GM21717 (cell line): Measurements from ENCODE around the gene KLHL29.

Source experiments
- ATAC-seq: cut with Tn5 transposase; IDR thresholded peaks from one replicate; pipeline ENCODE4 v1.9.1; 2021; ENCODE audit warnings: mild to moderate bottlenecking, moderate library complexity; ENCODE audit not compliant: unreplicated experiment

KLHL29 gene

GRCh38 chr2:23601301-23601965 lies 216.5 kb downstream of the KLHL29 start:
- ATAC-seq: no peak

GRCh38 chr2:23602116-23602515 lies 217.1 kb downstream of the KLHL29 start:
- ATAC-seq: no peak

- no peak for ATAC-seq
These were observed 218.2 kb downstream of the KLHL29 start for GRCh38 chr2:23603156-23603555.

- no peak for ATAC-seq
These were observed 218.6 kb downstream of the KLHL29 start for GRCh38 chr2:23603581-23603980.

- no peak for ATAC-seq
These were observed 219.8 kb downstream of the KLHL29 start for GRCh38 chr2:23604731-23605130.

- ATAC-seq: no peak
These were observed 220.3 kb downstream of the KLHL29 start for GRCh38 chr2:23605236-23605635.

GRCh38 chr2:23606196-23606595 lies 221.2 kb downstream of the KLHL29 start:
- no peak for ATAC-seq

- no peak for ATAC-seq
These were observed 222.0 kb downstream of the KLHL29 start for GRCh38 chr2:23606968-23607367.

GRCh38 chr2:23607925-23608324 lies 222.9 kb downstream of the KLHL29 start:
- ATAC-seq: no peak

- no peak for ATAC-seq
These were observed 224.3 kb downstream of the KLHL29 start for GRCh38 chr2:23609254-23609653.

- ATAC-seq: no peak
These were observed 226.9 kb downstream of the KLHL29 start for GRCh38 chr2:23611839-23612238.

- ATAC-seq: no peak
These were observed 229.7 kb downstream of the KLHL29 start for GRCh38 chr2:23614701-23615100.

- no peak for ATAC-seq
These were observed 230.4 kb downstream of the KLHL29 start for GRCh38 chr2:23615216-23616020.

GRCh38 chr2:23616630-23617029 lies 231.7 kb downstream of the KLHL29 start:
- ATAC-seq: no peak

- ATAC-seq: no peak
These were observed 232.3 kb downstream of the KLHL29 start for GRCh38 chr2:23617167-23617810.

GRCh38 chr2:23617811-23618215 lies 232.8 kb downstream of the KLHL29 start:
- no peak for ATAC-seq

GRCh38 chr2:23618265-23618664 lies 233.3 kb downstream of the KLHL29 start:
- ATAC-seq: no peak

- no peak for ATAC-seq
These were observed 234.0 kb downstream of the KLHL29 start for GRCh38 chr2:23618794-23619530.

GRCh38 chr2:23619941-23620340 lies 235.0 kb downstream of the KLHL29 start:
- no peak for ATAC-seq

GRCh38 chr2:23620841-23621341 lies 235.9 kb downstream of the KLHL29 start:
- no peak for ATAC-seq

- ATAC-seq: no peak
These were observed 236.6 kb downstream of the KLHL29 start for GRCh38 chr2:23621616-23622015.
